HepG2 (cell line): ENCODE measurements around the gene SCNM1. TPM values are rescaled to one million over a fixed set of nuclear protein-coding genes. Genes with fewer than 3 reads are reported as not detected.
A peak's percentile ranks its signal among the peaks of the same experiment; 100 is the strongest.

ENCODE experiments used
- CCDC6 ChIP-seq: sonication (generic); formaldehyde crosslinking; IDR thresholded peaks from 2 replicates; pipeline ENCODE4 v1.8.1; 2022; ENCODE audit warnings: mild to moderate bottlenecking, missing genetic modification reagents, moderate library complexity
- HHEX ChIP-seq: IDR thresholded peaks from 2 replicates; pipeline ENCODE4 v1.6.1; 2016; ENCODE audit warnings: control low read depth
- ISX ChIP-seq: sonication (generic); formaldehyde crosslinking; conservative IDR thresholded peaks from 2 replicates; pipeline ENCODE4 v1.5.0; 2020; ENCODE audit warnings: missing genetic modification reagents
- REXO4 ChIP-seq: sonication (generic); formaldehyde crosslinking; IDR thresholded peaks from 2 replicates; pipeline ENCODE4 v1.8.0; 2022; ENCODE audit warnings: missing genetic modification reagents, mild to moderate bottlenecking, borderline replicate concordance
- ZBTB38 ChIP-seq: sonication (generic); formaldehyde crosslinking; IDR thresholded peaks from 2 replicates; pipeline ENCODE4 v1.5.1; 2020; ENCODE audit warnings: mild to moderate bottlenecking, missing genetic modification reagents
- ZFP36L1 ChIP-seq: sonication (generic); formaldehyde crosslinking; IDR thresholded peaks from 2 replicates; pipeline ENCODE4 v1.8.0; 2022; ENCODE audit warnings: mild to moderate bottlenecking, missing genetic modification reagents, moderate library complexity
- ZFP36L2 ChIP-seq: sonication (generic); formaldehyde crosslinking; IDR thresholded peaks from 2 replicates; pipeline ENCODE4 v1.4.0; 2020; ENCODE audit warnings: missing genetic modification reagents
- ZNF550 ChIP-seq: sonication (generic); formaldehyde crosslinking; IDR thresholded peaks from 2 replicates; pipeline ENCODE4 v1.4.0; 2020; ENCODE audit warnings: mild to moderate bottlenecking, missing genetic modification reagents, borderline replicate concordance
- ZNF556 ChIP-seq: sonication (generic); formaldehyde crosslinking; IDR thresholded peaks from 2 replicates; pipeline ENCODE4 v1.4.0; 2020; ENCODE audit warnings: mild to moderate bottlenecking, missing genetic modification reagents, borderline replicate concordance
- ZNF562 ChIP-seq: sonication (generic); formaldehyde crosslinking; IDR thresholded peaks from 2 replicates; pipeline ENCODE4 v1.8.0; 2022; ENCODE audit warnings: missing genetic modification reagents, borderline replicate concordance
- ZSCAN22 ChIP-seq: sonication (generic); formaldehyde crosslinking; IDR thresholded peaks from 2 replicates; pipeline ENCODE4 v1.4.0; 2020; ENCODE audit warnings: mild to moderate bottlenecking, missing genetic modification reagents
- polyA plus RNA-seq, 8 experiments: library from polyadenylated mRNA; depleted of rRNA in 3 of 8; stranded (reverse) in 7 of 8; unstranded in 1 of 8; fragments of >200 nt; fragmentation: Illumina TruSeq in 4 of 8; extraction: Trizol in 4 of 8; gene quantifications; 2 replicates each; pipeline versions ENCODE4 v1.2.1 to v1.2.3, GENCODE V29; 2011 to 2016; ENCODE audit warnings: low read depth in 4 of 8, missing spikeins in 1 of 8, mixed read lengths in 1 of 8; ENCODE audit not compliant: insufficient read depth in 1 of 8
- total RNA-seq, 5 experiments: library from RNA; depleted of rRNA; stranded (reverse); fragments of >200 nt; fragmentation: Illumina TruSeq; extraction: Trizol; gene quantifications; 2 replicates each; pipeline ENCODE4 v1.2.3, GENCODE V29; 2016; ENCODE audit warnings: low read depth in 1 of 5
- TF ChIP-seq, protein P1 (sequence below): sonication (generic); formaldehyde crosslinking; IDR thresholded peaks from 2 replicates; pipeline ENCODE4 v1.5.1; 2020; ENCODE audit warnings: mild to moderate bottlenecking, missing genetic modification reagents, moderate library complexity
- TF ChIP-seq, protein P2 (sequence below): sonication (generic); formaldehyde crosslinking; IDR thresholded peaks from 2 replicates; pipeline ENCODE4 v1.5.1; 2020; ENCODE audit warnings: mild to moderate bottlenecking, missing genetic modification reagents, moderate library complexity
- TF ChIP-seq, protein P3 (sequence below): sonication (generic); IDR thresholded peaks from 2 replicates; pipeline ENCODE4 v1.6.1; 2016; ENCODE audit warnings: low read depth, borderline replicate concordance
- TF ChIP-seq, protein P4 (sequence below): sonication (generic); formaldehyde crosslinking; IDR thresholded peaks from 2 replicates; pipeline ENCODE4 v1.4.0; 2020; ENCODE audit warnings: mild to moderate bottlenecking, low read depth, missing genetic modification reagents
- TF ChIP-seq, protein P5 (sequence below): sonication (generic); formaldehyde crosslinking; IDR thresholded peaks from 2 replicates; pipeline ENCODE4 v1.4.0; 2020; ENCODE audit warnings: missing genetic modification reagents, borderline replicate concordance

SCNM1 gene
- total and polyA plus RNA-seq, 2 of the 13 experiments (the other 11 are each of a cell fraction or from before 2014, with no cell fraction given) = 16.3 to 31.5 TPM

DNA sequence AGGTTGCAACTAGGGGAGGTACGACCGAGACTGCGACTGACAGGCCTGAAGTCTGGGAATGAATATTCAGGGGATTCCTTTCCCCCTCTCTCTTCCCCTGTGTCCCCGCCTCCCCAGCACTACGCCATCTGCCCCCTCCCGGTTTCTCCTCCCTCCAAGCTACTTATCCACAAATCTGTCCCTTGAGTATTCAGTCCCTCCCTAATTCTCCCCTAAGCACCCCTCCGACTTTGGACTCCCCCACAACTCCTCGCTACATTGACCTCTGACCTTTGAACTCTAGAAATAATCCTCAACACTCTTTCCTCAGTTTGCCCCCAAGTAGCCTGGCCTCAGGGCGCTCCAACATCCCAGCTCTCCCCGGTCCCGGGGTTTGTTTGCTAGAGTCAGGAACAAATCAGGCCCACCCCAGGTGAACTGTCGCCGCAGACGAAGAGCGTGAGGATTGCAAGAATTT lies 635 bp upstream of the SCNM1 start (continued):
- TF ChIP-seq, protein P1, sequence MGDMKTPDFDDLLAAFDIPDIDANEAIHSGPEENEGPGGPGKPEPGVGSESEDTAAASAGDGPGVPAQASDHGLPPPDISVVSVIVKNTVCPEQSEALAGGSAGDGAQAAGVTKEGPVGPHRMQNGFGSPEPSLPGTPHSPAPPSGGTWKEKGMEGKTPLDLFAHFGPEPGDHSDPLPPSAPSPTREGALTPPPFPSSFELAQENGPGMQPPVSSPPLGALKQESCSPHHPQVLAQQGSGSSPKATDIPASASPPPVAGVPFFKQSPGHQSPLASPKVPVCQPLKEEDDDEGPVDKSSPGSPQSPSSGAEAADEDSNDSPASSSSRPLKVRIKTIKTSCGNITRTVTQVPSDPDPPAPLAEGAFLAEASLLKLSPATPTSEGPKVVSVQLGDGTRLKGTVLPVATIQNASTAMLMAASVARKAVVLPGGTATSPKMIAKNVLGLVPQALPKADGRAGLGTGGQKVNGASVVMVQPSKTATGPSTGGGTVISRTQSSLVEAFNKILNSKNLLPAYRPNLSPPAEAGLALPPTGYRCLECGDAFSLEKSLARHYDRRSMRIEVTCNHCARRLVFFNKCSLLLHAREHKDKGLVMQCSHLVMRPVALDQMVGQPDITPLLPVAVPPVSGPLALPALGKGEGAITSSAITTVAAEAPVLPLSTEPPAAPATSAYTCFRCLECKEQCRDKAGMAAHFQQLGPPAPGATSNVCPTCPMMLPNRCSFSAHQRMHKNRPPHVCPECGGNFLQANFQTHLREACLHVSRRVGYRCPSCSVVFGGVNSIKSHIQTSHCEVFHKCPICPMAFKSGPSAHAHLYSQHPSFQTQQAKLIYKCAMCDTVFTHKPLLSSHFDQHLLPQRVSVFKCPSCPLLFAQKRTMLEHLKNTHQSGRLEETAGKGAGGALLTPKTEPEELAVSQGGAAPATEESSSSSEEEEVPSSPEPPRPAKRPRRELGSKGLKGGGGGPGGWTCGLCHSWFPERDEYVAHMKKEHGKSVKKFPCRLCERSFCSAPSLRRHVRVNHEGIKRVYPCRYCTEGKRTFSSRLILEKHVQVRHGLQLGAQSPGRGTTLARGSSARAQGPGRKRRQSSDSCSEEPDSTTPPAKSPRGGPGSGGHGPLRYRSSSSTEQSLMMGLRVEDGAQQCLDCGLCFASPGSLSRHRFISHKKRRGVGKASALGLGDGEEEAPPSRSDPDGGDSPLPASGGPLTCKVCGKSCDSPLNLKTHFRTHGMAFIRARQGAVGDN = peak; percentile 70
- TF ChIP-seq, protein P2, sequence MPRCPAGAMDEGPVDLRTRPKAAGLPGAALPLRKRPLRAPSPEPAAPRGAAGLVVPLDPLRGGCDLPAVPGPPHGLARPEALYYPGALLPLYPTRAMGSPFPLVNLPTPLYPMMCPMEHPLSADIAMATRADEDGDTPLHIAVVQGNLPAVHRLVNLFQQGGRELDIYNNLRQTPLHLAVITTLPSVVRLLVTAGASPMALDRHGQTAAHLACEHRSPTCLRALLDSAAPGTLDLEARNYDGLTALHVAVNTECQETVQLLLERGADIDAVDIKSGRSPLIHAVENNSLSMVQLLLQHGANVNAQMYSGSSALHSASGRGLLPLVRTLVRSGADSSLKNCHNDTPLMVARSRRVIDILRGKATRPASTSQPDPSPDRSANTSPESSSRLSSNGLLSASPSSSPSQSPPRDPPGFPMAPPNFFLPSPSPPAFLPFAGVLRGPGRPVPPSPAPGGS (CRISPR knock-in tag) = no peak
- TF ChIP-seq ZFP36L1 (CRISPR knock-in tag) = no peak
- TF ChIP-seq, protein P3, sequence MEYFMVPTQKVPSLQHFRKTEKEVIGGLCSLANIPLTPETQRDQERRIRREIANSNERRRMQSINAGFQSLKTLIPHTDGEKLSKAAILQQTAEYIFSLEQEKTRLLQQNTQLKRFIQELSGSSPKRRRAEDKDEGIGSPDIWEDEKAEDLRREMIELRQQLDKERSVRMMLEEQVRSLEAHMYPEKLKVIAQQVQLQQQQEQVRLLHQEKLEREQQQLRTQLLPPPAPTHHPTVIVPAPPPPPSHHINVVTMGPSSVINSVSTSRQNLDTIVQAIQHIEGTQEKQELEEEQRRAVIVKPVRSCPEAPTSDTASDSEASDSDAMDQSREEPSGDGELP = no peak
- TF ChIP-seq, protein P4, sequence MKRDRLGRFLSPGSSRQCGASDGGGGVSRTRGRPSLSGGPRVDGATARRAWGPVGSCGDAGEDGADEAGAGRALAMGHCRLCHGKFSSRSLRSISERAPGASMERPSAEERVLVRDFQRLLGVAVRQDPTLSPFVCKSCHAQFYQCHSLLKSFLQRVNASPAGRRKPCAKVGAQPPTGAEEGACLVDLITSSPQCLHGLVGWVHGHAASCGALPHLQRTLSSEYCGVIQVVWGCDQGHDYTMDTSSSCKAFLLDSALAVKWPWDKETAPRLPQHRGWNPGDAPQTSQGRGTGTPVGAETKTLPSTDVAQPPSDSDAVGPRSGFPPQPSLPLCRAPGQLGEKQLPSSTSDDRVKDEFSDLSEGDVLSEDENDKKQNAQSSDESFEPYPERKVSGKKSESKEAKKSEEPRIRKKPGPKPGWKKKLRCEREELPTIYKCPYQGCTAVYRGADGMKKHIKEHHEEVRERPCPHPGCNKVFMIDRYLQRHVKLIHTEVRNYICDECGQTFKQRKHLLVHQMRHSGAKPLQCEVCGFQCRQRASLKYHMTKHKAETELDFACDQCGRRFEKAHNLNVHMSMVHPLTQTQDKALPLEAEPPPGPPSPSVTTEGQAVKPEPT (CRISPR knock-in tag) = no peak
- TF ChIP-seq CCDC6 = no peak
- TF ChIP-seq ZNF550 (CRISPR knock-in tag) = no peak
- no peak for TF ChIP-seq ZNF562 (CRISPR knock-in tag)
- TF ChIP-seq ZFP36L2 (CRISPR knock-in tag) = no peak
- no peak for TF ChIP-seq ZSCAN22 (CRISPR knock-in tag)
- TF ChIP-seq HHEX (CRISPR knock-in tag) = no peak
- no peak for TF ChIP-seq ZBTB38 (CRISPR knock-in tag)
- TF ChIP-seq, protein P5, sequence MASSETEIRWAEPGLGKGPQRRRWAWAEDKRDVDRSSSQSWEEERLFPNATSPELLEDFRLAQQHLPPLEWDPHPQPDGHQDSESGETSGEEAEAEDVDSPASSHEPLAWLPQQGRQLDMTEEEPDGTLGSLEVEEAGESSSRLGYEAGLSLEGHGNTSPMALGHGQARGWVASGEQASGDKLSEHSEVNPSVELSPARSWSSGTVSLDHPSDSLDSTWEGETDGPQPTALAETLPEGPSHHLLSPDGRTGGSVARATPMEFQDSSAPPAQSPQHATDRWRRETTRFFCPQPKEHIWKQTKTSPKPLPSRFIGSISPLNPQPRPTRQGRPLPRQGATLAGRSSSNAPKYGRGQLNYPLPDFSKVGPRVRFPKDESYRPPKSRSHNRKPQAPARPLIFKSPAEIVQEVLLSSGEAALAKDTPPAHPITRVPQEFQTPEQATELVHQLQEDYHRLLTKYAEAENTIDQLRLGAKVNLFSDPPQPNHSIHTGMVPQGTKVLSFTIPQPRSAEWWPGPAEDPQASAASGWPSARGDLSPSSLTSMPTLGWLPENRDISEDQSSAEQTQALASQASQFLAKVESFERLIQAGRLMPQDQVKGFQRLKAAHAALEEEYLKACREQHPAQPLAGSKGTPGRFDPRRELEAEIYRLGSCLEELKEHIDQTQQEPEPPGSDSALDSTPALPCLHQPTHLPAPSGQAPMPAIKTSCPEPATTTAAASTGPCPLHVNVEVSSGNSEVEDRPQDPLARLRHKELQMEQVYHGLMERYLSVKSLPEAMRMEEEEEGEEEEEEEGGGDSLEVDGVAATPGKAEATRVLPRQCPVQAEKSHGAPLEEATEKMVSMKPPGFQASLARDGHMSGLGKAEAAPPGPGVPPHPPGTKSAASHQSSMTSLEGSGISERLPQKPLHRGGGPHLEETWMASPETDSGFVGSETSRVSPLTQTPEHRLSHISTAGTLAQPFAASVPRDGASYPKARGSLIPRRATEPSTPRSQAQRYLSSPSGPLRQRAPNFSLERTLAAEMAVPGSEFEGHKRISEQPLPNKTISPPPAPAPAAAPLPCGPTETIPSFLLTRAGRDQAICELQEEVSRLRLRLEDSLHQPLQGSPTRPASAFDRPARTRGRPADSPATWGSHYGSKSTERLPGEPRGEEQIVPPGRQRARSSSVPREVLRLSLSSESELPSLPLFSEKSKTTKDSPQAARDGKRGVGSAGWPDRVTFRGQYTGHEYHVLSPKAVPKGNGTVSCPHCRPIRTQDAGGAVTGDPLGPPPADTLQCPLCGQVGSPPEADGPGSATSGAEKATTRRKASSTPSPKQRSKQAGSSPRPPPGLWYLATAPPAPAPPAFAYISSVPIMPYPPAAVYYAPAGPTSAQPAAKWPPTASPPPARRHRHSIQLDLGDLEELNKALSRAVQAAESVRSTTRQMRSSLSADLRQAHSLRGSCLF (CRISPR knock-in tag) = no peak
- TF ChIP-seq REXO4 (CRISPR knock-in tag) = no peak
- no peak for TF ChIP-seq ISX (CRISPR knock-in tag)
- TF ChIP-seq ZNF556 (CRISPR knock-in tag) = no peak
